ENCODE data around the gene RNH1. TPM values are rescaled to one million over a fixed set of nuclear protein-coding genes. Genes with fewer than 3 reads are reported as not detected.

RNH1 gene
- total RNA-seq, 1 experiment from 2014 or later = 345 TPM

- no peak for DNase-seq (ENCODE audit: low read depth, low spot score)
- intact Hi-C loops (cut with micrococcal nuclease; ENCODE audit: unreplicated experiment) (no loop called here), in situ Hi-C loops (cut with HindIII; ENCODE audit: low pct_unique_long_range_greater_than_20kb, low sequenced_read_pairs) (no loop called here)
- 0 out of 2 replicates have a peak, but pooled peaks cover 4% of the 10 kb centered on the region for H3K36me3 ChIP-seq (ENCODE audit: control insufficient read depth, insufficient read depth, low read length)
- ChIA-PET CTCF (no interaction called here), POLR2A (no interaction called here)
- no peak overlapping the region for H3K4me3 ChIP-seq (ENCODE audit: low read depth in 2 of 2, low read length in 2 of 2)
- H3K27ac ChIP-seq (ENCODE audit: low read length) = no peak overlapping the region
- no peaks in the 10 kb centered on the region for H3K4me1 ChIP-seq (ENCODE audit: control insufficient read depth, insufficient read depth, low read length)
- no peak for ATAC-seq
- BruUV-seq (replicated peaks) = no TSS peak
- no peaks in the 10 kb centered on the region for H3K9me3 ChIP-seq (ENCODE audit: control insufficient read depth, insufficient read depth, low read depth, low read length)
- no peaks in the 10 kb centered on the region for H3K27me3 ChIP-seq (ENCODE audit: control insufficient read depth, insufficient read depth, low read length)
- TF ChIP-seq CTCF (IDR thresholded peaks at IDR 0.05) (no peak), SIN3A (IDR thresholded peaks at IDR 0.05; ENCODE audit: borderline replicate concordance, insufficient read depth, low read depth, low read length) (no peak), POLR2AphosphoS5 (IDR thresholded peaks at IDR 0.05; ENCODE audit: low read depth, low read length) (no peak), TCF7L2 (IDR thresholded peaks at IDR 0.05; ENCODE audit: low read depth, low read length) (no peak), REST (IDR thresholded peaks at IDR 0.05; ENCODE audit: insufficient read depth in 1 of 2, low read depth in 2 of 2, low read length in 1 of 2) (no peak)
These were observed 16.7 kb downstream of the RNH1 start for GRCh38 chr11:490186-490929.

- no peaks in the 10 kb centered on the region for H3K27me3 ChIP-seq (ENCODE audit: control insufficient read depth, insufficient read depth, low read length)
- TF ChIP-seq SIN3A (IDR thresholded peaks at IDR 0.05; ENCODE audit: borderline replicate concordance, insufficient read depth, low read depth, low read length) (no peak), REST (IDR thresholded peaks at IDR 0.05; ENCODE audit: insufficient read depth in 1 of 2, low read depth in 2 of 2, low read length in 1 of 2) (no peak), POLR2AphosphoS5 (IDR thresholded peaks at IDR 0.05; ENCODE audit: low read depth, low read length) (no peak), TCF7L2 (IDR thresholded peaks at IDR 0.05; ENCODE audit: low read depth, low read length) (no peak), CTCF (IDR thresholded peaks at IDR 0.05) (no peak)
- no peak overlapping the region for H3K27ac ChIP-seq (ENCODE audit: low read length)
- no peaks in the 10 kb centered on the region for H3K4me1 ChIP-seq (ENCODE audit: control insufficient read depth, insufficient read depth, low read length)
- CTCF ChIA-PET = no interaction called here
- intact Hi-C loops (cut with micrococcal nuclease; ENCODE audit: unreplicated experiment) (no loop called here), in situ Hi-C loops (cut with HindIII; ENCODE audit: low pct_unique_long_range_greater_than_20kb, low sequenced_read_pairs) (no loop called here)
- BruUV-seq (replicated peaks) = no TSS peak
- ATAC-seq (no peak), DNase-seq (ENCODE audit: low read depth, low spot score) (no peak)
- POLR2A ChIA-PET = no interaction called here
- no peak overlapping the region for H3K4me3 ChIP-seq (ENCODE audit: low read depth in 2 of 2, low read length in 2 of 2)
- no peaks in the 10 kb centered on the region for H3K9me3 ChIP-seq (ENCODE audit: control insufficient read depth, insufficient read depth, low read depth, low read length)
- H3K36me3 ChIP-seq (ENCODE audit: control insufficient read depth, insufficient read depth, low read length) = 0 out of 2 replicates have a peak, but pooled peaks cover 4% of the 10 kb centered on the region
These were observed 17.3 kb downstream of the RNH1 start for GRCh38 chr11:489610-490185.

All from Panc1 (cell line).